ENCODE data around the gene ZFP91. TPM values are rescaled to one million over a fixed set of nuclear protein-coding genes. Genes with fewer than 3 reads are reported as not detected.

ZFP91 gene
- total and polyA plus RNA-seq, 9 of the 15 experiments (the other 6 are each of a cell fraction or from before 2014, with no cell fraction given): 17.6 to 58.3 (median 34.0) TPM

DNA sequence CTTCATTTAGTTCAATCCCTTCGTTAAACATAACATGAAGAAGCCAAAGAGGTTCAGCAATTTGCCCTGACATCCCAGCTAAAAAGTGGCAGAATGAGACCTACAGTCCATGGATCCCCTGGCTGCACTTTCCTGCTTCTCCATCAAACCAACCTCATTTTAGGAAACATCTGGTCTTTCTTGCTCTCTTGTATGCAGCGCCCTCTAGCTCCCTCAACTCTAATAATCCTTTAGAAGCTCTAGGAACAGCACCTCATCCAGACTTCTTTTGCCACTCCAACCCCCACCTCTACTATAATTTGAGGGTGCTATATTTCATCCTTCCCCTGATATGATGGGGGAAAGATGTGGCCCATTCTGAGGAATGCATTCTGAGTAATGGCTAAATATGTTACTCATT is 51.0 kb downstream of the ZFP91 start (continued):
- TF ChIP-seq POLR2G (IDR thresholded peaks at IDR 0.05; ENCODE audit: low read depth, low read length): no peak
- no peak for TF ChIP-seq EGR1 (conservative IDR thresholded peaks at IDR 0.05)
- no peak for TF ChIP-seq GABPA (tag; conservative IDR thresholded peaks at IDR 0.05; ENCODE audit: low read depth)
- TF ChIP-seq MTA2 (IDR thresholded peaks at IDR 0.05; ENCODE audit: low read depth): no peak
- TF ChIP-seq ZNF699 (CRISPR knock-in tag; IDR thresholded peaks at IDR 0.05; ENCODE audit: insufficient replicate concordance): no peak
- peak in 1 of 2 experiments; percentile 44; a peak in 1 of 4 replicates for TF ChIP-seq RCOR1 (IDR thresholded peaks at IDR 0.05; ENCODE audit: borderline replicate concordance in 1 of 2, low read depth in 2 of 2, low read length in 2 of 2)
- no peak for TF ChIP-seq KHSRP (IDR thresholded peaks at IDR 0.05)
- TF ChIP-seq ZNF197 (CRISPR knock-in tag; IDR thresholded peaks at IDR 0.05; ENCODE audit: low read depth): no peak
- TF ChIP-seq, protein P1, sequence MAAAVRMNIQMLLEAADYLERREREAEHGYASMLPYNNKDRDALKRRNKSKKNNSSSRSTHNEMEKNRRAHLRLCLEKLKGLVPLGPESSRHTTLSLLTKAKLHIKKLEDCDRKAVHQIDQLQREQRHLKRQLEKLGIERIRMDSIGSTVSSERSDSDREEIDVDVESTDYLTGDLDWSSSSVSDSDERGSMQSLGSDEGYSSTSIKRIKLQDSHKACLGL (CRISPR knock-in tag; IDR thresholded peaks at IDR 0.05; ENCODE audit: borderline replicate concordance, poor library complexity, severe bottlenecking): no peak
- TF ChIP-seq ZKSCAN3 (CRISPR knock-in tag; IDR thresholded peaks at IDR 0.05): no peak
- TF ChIP-seq L3MBTL2 (IDR thresholded peaks at IDR 0.05): no peak
- TF ChIP-seq SMC3 (conservative IDR thresholded peaks at IDR 0.05; ENCODE audit: insufficient read depth, low read depth, low read length): peak; percentile 51; the same call in 1 of the 2 replicates
- no peak for TF ChIP-seq ZNF583 (CRISPR knock-in tag; IDR thresholded peaks at IDR 0.05)
- TF ChIP-seq CTCFL (IDR thresholded peaks at IDR 0.05; ENCODE audit: borderline replicate concordance, insufficient read depth, low read depth, low read length, poor library complexity, severe bottlenecking): no peak
- peak; percentile 25 for TF ChIP-seq POLR2B (IDR thresholded peaks at IDR 0.05; ENCODE audit: low read depth, partially characterized antibody)
- TF ChIP-seq MYNN (IDR thresholded peaks at IDR 0.05): no peak
- no peak for TF ChIP-seq MYNN (CRISPR knock-in tag; IDR thresholded peaks at IDR 0.05)
- no peak for TF ChIP-seq ZNF764 (CRISPR knock-in tag; IDR thresholded peaks at IDR 0.05; ENCODE audit: low read depth)
- no peak for TF ChIP-seq ELK1 (CRISPR knock-in tag; IDR thresholded peaks at IDR 0.05)
- TF ChIP-seq MBD1 (CRISPR knock-in tag; IDR thresholded peaks at IDR 0.05): no peak
- TF ChIP-seq PURB (CRISPR knock-in tag; IDR thresholded peaks at IDR 0.05; ENCODE audit: low read depth): no peak
- no peak for TF ChIP-seq THAP12 (CRISPR knock-in tag; IDR thresholded peaks at IDR 0.05)
- TF ChIP-seq RBM17 (IDR thresholded peaks at IDR 0.05; ENCODE audit: borderline replicate concordance, low read depth, low read length): no peak

Measured in K562 (cell line).